NCI-H2107 treated with DMSO at 0.1 percent for 48 hours (cell line): ENCODE results near the gene TM9SF3.
A peak's percentile ranks its signal among the peaks of the same experiment; 100 is the strongest.

Source experiments
- DNase-seq: peaks from one replicate; lab custom pipeline; 2025; ENCODE audit not compliant: unreplicated experiment; lab: John Stamatoyannopoulos, UW

The TM9SF3 gene

DNA sequence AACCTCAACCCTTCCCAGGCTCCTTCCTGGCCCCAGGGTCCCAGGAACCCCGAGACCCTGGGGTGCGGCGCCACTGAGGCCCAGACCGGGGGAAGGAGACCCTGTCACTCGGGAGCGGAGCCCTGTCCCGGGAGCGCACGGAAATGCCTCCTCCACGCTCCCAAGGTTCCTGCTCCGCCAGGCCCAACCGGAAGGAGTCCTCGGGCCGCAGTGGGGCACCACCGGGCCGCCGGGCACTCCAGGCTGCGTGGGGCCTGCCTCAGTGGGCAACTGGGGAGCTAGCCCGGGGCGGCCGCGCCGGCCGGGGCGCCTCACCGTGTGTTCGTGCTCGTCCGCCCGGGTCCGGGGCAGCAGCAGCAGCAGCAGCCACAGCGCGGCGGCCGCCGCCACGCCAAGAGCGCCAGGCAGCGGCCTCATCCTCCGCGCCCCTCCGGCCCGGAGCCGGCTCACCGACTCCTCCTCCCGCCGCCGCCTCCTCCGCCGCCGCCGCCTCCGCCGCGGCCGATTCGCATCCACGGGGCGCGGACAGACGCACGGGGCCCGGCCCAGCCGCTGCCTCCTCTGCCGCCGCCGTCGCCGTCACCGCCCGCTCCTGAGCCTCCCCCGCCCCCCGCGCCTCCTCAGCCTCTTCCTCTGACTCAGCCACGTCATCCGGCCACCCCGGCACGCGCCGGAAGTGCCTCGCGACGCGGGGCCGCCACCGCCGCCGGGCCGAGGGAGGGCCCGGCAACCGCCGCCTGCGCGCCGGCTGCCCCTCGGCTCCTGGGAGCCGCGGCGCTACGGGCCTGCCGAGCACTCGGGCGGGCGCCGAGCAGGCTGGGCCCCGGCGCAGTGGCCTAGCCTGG, at the start of gene TM9SF3:
TSS of gene TM9SF3 (minus strand) at position 594 of the 845 bp plus-strand sequence. CDS start at position 417, 177 bp downstream.
- peak; percentile 24 for DNase-seq

DNA sequence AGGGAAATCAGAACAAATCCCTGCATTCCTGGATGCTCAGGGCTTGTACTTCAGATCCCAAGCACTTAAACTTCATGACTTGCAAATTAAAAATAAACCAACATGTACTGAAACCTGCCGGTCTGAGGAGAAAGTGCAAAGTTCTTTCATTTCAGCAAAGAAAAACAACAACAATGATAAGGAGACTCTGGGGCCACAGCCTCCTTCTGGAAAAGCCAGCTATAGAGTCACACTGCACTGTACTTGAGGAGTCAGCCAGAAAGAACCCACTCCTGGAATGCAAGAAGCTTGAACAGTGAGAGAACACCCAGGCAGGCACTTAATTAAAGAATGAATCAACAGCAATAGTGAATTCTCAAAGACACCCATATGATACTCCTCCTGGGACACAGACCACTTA, 49.7 kb upstream of the TM9SF3 start:
- DNase-seq = no peak

DNA sequence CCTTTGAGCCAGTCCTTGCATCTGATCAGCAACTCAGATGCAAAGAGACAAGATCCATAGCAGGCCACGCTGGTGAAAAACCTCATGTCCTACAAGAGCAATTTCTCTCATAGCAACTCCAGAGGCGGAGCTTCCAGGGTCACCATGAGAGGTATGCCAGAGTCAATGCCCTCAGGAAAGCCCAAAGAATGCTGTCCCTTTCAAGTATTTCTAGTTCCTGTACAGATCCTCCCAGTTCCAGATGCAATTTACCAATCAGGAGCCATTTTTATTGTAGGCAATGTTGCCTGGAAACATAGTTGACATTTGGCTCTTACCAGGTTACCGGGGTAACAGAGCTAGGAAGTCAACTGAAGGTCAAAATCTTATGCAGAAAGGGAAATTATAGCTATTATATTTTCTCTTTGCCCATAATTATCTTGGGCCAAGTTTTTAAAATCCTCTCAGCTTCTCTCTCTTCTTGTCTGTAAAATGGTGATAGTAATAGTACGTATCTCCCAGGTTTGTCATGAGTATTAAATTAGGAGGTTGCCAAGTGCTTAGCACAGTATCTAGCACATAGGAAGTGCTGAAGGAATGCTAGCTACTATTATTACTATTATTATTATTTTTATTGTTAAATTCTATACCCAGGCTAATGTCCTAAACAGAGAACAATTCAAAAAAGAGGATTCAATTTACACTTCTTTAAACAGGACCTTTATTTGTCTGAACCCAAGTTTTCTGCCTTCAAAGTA, 46.3 kb upstream of the TM9SF3 start:
- no peak for DNase-seq

DNA sequence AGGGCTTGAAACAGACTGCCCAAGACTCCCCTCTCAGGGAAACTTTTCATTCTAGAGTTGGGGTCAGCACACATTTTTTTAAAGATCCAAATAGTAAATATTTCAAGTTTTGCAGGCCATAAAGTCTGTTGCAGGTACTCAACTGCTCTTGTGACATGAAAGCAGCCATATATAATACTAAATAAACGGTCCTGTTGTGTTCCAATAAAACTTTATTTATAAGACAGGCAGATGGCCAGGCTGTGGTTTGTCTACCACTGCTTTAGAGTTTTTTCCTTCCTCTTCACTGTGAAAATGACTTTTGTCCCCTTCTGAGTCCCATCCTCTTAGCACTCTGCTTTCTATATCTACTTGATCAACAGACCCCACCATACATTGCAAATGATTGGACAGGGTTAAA, 40.5 kb upstream of the TM9SF3 start:
- no peak for DNase-seq

DNA sequence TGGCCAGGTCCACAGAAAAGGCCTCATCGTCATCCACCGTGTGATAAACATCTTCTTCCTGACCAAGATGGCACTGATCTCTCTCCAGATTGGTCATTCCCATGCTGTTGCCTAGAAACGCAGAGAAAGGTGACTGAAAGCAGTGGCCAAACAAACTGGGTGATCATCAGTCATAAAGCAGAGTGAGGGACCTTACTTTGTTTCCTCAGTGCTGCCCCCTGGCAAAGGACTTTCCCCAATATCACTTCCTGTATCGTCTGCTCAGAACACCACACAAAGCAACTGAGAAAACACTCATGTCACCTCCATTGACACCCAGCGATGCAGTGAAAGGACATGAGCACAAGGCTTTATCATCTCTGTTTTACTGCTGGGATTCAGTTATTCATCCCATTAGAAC, 40.0 kb upstream of the TM9SF3 start:
- no peak for DNase-seq

DNA sequence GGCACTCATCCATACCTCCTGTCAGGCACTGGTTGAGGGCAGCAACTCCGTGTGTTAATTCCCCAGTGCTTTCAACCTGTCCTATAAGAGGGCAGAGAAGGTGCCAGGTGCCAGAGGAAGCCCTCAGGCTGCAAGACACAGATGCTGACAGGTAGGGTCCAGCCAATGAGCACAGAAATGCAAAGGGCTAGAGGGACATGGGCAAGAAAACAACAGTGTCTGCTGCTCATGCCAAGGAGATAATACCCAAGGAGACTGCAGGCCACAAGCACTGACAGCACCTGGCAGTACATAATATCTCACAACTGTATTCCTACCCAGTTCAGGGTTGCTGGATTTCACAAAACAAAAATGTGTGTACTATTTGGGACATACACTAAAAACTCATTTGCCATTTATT, 38.4 kb upstream of the TM9SF3 start:
- no peak for DNase-seq

DNA sequence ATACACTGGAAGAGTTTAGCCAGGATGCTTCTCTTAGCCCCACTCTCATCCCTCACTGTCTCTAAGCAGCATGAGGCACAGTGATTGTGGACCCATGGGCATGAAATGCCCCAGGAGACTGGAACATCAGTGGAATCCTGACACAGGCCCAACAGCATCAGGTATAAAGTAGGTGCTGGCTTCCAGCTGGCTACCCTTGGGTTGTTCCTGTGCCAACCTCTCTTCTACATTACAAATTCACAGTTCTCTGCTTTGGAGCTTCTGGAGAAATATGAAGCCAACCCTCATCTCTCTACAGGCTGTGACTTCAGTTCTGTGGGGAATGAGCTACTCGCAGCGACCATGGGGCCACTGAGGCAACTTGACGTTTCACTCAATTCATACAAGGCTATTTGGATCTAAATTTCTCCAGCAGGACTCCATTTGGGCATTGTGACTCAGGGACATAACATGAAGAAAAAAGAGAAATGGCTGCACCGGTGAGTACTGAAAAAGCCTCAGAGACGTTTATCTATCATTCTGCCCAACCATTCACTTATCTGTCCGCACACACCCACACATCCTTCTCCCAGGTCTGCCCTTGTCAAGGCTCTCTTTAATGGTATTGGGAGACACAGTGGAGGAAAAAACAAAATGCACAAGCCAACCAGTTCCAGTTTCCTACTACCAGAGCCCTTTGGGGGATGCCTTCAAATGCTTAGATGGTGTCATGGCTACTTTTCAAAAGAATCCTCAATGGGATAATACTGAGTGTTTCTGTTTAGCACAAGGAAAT, 35.4 kb upstream of the TM9SF3 start:
- DNase-seq = no peak

DNA sequence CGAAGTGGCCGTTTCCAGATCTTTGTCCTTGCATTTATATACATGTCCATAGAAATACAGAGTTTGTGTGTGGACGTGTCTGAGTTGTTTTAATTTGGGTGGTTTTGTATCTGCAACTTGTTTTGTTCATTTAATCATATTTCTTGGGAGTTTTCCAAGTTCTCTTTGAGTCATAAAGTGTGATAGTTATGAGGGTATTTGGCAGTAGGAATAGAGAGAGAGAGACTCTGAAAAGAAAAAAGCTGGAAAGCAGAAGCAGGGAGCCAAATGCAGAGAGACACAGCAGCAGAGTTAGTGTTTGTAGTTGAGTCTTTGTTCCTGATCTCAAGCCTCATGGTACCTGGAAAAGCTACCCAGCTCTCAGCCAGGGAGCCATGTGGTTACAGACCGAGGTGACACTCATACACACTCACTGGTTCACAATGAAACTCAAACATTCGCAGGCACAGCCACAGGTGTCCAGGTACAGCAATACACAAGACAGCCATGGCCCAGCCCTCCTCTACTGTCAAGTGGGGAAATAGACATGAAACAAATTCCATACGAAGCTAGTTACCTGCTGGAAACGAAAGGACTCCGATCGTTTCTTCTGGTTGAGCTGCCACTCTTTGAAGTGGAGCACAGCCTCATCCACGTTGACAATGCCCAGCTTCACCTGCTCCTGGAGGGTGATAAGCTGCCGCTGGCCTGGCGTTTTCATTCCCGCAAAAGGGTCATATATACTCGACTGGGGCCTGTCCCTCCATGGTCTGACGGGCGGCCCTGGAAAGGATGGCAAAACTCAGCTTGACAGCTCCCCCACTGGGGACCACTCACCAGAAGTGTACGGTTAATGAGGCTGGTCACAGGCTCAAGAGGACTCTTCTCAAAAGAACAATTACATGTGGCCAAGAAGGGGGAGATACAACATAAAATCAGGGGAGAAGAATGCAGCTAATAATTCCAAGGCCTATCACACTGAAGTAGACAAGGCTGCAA, 33.3 kb upstream of the TM9SF3 start:
- DNase-seq = peak; percentile 37

DNA sequence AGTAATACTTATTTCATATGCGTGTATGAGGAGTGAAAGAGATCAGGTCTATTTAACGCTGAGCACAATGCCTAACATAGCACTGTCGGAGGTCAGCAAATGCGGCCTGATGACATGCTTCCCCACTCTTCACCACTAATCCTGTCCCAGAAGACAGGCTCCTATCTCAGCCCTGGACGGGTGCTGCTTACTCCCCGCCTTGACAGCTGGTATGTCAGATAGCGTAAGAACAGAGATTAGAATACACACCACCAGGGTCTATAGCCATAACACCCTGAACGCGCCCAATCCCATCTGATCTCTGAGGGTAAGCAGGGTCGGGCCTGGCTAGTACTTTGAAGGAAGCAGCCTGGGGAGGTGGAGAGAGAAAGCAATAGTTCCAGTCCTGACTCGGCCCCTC, 32.3 kb upstream of the TM9SF3 start:
- DNase-seq = no peak

DNA sequence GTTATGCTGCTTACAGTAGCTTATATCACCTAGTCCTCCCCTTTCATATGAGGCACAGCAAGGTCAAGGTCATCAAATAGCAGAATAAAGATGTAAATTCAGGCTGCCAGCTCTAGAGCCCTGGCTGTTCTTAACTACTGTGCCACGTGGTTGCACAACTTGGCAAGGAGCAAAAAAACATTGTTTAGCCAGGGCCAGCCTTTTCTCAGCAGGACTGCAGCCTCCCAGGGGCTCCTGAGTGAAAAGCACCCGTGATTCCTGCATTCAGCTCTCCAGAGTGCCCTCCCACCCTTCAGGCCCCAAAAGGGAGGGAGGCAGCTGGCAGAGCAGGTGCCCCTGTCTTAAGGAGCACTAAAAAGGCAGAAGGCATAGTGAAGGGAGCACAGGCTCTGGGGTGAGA, 31.8 kb upstream of the TM9SF3 start:
- no peak for DNase-seq

DNA sequence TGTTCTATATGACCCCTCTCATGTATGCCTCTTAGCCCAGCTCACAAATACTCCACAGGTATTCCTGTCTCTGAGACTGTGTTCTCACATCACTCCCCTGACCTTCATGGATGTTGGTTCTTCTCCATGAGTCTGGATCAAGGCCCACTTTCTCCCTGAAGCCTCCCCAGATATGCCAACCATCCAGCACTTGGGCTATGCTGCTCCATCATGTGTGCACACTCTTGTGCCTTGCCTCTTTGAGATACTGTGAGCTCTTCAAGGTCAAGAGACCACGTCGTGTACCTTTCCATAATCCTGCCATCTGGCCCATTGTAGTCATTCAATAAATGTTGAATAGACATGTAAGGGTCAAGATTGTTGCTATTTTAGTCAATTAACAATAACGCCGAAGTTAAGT, 30.1 kb upstream of the TM9SF3 start:
- no peak for DNase-seq

DNA sequence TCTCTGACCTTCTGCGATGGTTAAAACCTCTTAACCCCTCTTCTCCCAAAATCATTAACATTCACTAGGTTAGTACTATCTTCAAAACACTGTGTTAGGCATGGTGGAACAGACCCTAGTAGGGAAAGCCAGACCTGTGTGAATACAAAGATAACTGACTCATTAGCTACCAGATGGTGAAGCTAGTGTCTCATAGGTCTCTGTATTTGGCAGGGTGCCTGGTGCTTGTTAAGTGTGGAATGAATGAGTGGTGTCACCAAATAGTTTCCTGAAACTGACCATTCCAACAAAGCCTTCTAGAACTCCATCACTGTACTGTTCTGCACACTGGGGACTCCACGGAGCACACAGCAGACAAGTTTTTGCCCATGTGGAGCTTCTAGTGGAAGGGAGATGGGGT, 27.7 kb upstream of the TM9SF3 start:
- no peak for DNase-seq

DNA sequence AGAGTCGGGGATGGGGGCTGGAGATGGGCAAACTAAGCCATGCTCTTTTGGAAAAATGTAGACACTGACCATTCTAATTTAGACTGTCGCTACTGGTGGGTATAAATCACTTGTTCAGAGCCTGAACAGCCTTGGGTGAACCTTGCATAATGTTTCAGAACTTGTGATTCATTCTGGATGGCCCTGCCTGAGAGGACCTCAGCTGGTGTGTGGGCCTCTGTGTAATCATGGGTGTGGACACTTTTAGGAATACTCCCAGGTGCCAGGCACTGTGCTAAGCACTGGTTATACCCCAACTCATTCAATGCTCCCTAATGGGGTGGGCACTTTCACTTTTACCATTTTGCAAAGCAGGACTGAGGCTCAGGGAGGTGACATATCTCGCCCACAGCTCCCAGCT, 26.8 kb upstream of the TM9SF3 start:
- DNase-seq = no peak

DNA sequence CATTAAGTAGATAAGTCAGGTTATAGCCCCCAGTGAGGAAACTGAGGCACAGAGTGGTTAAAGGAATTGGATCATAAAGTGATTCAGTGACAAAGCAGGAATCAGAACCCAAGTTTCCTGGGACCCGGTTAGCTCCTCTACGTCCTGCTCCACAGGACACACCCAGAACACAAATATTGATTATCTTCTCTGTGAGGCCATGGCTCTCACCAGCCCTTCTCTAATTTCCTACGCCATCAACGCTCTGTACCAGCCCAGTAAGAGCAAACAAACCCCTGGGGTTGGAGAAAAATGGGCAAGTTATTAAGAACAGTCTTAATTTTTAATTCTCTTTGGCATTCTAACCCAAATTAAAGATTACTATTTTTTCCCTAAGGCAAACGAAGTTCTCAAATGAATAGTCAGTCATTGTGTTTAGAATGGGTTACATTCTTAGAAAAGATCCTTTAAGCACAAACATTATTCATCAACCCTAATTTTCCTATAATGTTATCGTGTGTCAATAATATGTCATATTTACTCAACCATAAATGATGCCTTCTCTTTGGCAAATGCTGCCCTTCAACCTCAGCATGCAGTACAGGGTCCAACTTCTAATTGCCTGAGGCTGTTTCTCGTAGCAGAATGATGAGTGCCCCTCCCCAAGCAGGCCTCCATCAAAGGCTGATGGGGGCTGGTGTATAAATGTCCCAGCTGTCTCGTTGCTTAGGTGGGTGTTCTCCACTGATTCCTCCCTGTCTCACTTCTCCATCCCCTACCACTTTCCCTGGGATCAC, 25.4 kb upstream of the TM9SF3 start:
- DNase-seq = no peak

DNA sequence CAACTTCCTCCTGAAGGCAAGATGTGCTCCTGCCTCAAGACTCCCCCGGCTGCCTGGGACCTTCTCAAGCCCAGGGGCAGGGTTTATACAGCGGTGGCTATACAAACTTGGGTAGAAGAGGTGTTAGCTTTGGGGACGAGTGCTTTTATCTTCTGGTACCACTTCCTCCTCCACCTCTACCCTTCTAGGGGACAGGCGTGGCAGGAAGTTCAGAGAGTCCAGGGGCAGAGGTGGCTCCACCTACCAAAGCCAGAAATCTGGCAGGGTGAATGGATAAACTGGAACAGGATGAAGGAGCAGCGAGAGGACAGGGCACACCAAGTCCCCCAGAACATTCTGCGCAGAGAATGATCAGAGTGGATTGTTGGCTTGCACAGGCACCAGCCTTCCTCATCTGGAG, 24.0 kb upstream of the TM9SF3 start:
- no peak for DNase-seq

DNA sequence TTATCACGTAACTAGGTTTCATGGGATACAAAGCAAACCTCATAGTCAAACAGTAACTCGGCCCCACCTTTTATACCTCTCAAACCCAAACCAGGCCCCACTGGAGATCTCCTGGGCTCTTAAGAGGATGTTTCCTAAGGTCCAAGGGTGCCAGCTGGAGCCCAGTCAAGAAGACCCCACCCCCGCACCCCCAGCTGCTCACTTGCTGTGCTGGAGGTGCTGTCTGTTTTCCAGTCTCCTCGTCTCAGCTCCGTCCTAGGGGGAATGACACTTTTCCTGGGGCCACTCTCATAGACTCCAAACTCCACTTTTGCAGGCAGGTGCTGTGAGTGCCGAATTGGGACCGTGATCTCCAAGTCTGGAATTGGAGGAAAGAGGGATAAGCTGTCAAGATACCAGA, 22.7 kb upstream of the TM9SF3 start:
- no peak for DNase-seq

DNA sequence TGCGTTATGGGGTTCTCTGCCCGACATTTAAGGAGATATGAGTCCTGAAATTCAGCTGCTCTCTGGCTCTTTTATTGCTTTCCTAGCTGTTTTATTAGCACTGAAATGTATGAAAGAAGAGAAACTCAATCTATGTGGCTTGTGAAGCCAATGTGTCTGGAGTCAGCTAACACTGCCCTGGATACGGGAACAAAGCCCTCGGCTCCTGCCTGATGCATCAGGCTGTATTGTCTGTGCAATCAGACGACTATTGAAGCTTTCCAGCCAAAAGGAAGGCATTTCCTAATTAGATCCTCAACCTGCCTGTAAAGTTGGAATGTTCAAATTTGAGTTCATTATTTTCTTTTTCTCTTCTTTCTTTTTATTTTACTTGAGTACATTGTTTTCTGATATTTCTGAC, 22.0 kb upstream of the TM9SF3 start:
- DNase-seq = no peak

DNA sequence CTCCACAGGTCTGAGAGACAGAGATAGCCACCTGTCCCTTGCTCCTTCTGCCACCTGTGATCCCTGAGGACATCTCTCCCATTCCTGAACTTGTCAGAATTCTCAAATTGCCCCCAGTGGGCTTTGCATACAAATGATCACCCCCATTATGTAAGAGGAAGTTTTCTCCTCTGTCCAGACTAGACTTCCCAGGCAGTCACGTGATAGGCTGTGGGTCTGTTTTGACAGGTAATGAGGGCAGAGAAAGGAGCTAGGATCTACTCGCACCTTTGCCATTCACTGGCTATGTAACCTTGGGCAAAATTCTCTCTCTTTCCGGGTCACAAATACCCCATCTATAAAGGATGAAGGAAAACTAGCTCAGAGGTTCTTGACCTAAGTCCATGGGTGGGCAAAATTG, 21.4 kb upstream of the TM9SF3 start:
- DNase-seq = no peak

DNA sequence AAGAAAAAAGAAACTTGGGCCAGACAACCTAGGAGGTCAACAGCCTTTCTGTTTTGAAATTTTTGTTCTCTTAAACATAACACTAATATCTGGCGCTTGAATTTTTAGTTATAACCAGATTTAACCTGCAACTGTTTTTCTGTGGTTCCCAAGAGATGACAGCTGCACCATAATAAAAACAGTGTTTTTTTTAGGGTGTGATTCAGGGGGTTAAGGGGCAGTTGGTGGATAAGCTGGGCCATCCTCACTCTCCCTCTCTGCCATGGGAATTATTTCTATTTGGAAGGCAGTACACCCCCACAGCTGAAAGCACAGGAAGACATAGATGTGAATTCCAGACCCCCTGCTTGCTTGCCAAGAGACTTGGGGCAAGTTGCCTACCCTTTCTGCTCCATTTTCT, 20.1 kb upstream of the TM9SF3 start:
- DNase-seq = no peak

DNA sequence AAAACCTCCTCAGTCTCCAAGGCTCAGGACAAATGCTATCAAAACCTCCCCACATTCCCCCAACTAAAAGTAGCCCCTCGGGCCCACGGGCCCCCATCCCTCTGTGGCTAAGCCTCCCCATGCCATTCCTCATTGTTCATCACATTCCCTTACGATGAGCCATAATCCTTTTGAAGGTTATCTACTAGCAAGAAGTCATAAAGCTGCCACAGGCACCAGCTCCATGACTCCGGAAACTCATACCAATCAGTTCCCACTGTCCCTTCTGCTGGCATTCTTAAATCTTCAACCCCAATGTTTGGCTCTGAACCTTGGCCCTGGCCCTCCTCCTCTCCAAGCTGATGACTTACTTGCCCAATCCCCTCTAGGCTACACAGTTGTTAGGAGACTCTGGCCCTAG, 19.4 kb upstream of the TM9SF3 start:
- DNase-seq = no peak
